Aorta (tissue), 5 donors: ENCODE results near the gene ZNF625. TPM values are rescaled to one million over a fixed set of nuclear protein-coding genes. Genes with fewer than 3 reads are reported as not detected.

Experiments used
- ATAC-seq: fragments of 200-7000 bp; cut with Tn5 transposase; one replicate; pipeline ENCODE4 v1.9.1; 2022; ENCODE audit warnings: moderate library complexity; ENCODE audit not compliant: low FRiP score
- DNase-seq, 2 donors: peaks; one replicate each; pipeline ENCODE4 v3.0.0-alpha.2; 2020
- H3K27ac ChIP-seq, 2 donors: one replicate each; pipeline ENCODE4 v1.5.1; 2013; ENCODE audit warnings: low read length in 2 of 2, mild to moderate bottlenecking in 2 of 2, moderate library complexity in 2 of 2, control low read depth in 1 of 2, inconsistent platforms in 1 of 2, low read depth in 1 of 2
- H3K27me3 ChIP-seq, 2 donors: one replicate each; pipeline ENCODE4 v1.6.1; 2013; ENCODE audit warnings: control low read depth in 1 of 2, low read length in 1 of 2, mild to moderate bottlenecking in 1 of 2, moderate library complexity in 1 of 2; ENCODE audit not compliant: insufficient read depth in 2 of 2, control insufficient read depth in 1 of 2
- H3K36me3 ChIP-seq, 2 donors: one replicate each; pipeline ENCODE4 v1.6.1; 2013; ENCODE audit warnings: control low read depth in 1 of 2, low read length in 1 of 2, mild to moderate bottlenecking in 1 of 2; ENCODE audit not compliant: insufficient read depth in 2 of 2, control insufficient read depth in 1 of 2
- H3K4me1 ChIP-seq, 2 donors: one replicate each; pipeline ENCODE4 v1.6.1; 2013; ENCODE audit warnings: low read length in 2 of 2, control low read depth in 1 of 2, mild to moderate bottlenecking in 1 of 2, moderate library complexity in 1 of 2; ENCODE audit not compliant: insufficient read depth in 2 of 2, control insufficient read depth in 1 of 2
- H3K4me3 ChIP-seq, 2 donors: one replicate each; pipeline ENCODE4 v1.5.1; 2013; ENCODE audit warnings: low read length in 2 of 2, control low read depth in 1 of 2, mild to moderate bottlenecking in 1 of 2
- H3K9me3 ChIP-seq: one replicate; pipeline ENCODE4 v1.6.1; 2013; ENCODE audit warnings: mild to moderate bottlenecking, low read length; ENCODE audit not compliant: control insufficient read depth
- WGBS, 2 donors: extraction: QIAGEN DNeasy Blood & Tissue Kit; methylation state at CpG; one replicate each; pipeline ENCODE4 v1.1.7; 2013; 5-methylcytosine and 5-hydroxymethylcytosine counted together
- intact Hi-C, 2 donors: fragments of 100-400 bp; cut with DNase I; formaldehyde crosslinking; loops; one replicate each; pipeline versions ENCODE4 v1.14.2 to v1.15.0; 2022
- polyA plus RNA-seq, 2 donors: library from polyadenylated mRNA; stranded (reverse); fragments of 200-250 nt; gene quantifications; one replicate each; pipeline ENCODE4 v1.2.3, GENCODE V29; 2013
- total RNA-seq, 2 donors: library from RNA; stranded (reverse); fragmentation: NEBNext Ultra II Directional; extraction: Animal tissue kit (Norgen Biotek cat#: 25700); gene quantifications; one replicate each; pipeline ENCODE4 v1.2.1, GENCODE V29; 2021
- donor health status: healthy with polysubstance abuse.
- donor health status: Bipolar disorder and iron deficiency.
- donor health status: DM: no; HTN: no; CAD: no.
- donor health status: DM: no; HTN: no; CAD: no.
- donor health status: DM: yes; HTN: yes; CAD: no.

Gene ZNF625
- total and polyA plus RNA-seq, 4 donors: 2.3 to 11.0 (median 3.8) TPM

DNA sequence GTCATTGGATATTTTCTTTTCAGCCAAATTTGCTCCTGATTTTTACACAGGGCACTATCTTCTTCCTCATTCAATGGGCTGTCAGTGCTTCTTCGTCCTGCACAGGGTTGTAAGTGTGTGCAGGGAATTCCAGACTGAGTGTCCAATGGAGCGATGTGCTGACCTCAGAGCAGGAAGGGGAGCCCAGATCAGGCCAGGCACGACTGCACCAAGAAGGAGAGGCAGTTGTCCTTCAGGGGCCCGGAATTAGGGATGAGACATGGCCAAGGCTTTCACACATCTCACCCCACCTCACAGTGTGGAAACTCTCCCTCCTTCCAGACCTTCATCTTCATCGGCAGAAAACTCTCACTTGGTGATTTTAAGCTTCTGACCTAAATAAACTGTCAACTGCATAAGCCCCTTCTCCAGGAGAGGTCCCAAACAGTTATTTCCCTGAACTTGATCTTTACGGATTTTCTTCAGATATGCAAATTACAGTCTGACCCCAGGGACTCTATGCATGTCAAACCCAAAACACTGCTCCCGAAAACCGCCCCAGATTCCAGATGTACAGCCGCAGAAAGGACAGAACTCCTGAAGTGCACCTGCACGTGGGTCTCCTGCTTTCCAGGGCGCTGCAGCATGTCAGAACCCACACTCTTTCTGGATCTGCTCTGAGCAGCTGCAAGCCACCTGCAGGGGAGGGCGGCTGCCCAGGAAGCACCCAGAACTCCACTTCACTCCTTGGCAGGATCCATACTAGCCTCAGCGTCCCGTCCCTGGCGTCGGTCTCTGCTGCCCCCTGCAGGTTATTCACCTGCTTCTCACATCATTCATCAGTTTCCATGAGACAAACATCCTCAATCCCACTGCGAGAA, 15.8 kb downstream of the ZNF625 start:
- no peaks in the 10 kb centered on the region for H3K27me3 ChIP-seq
- WGBS, 2 donors: 1% methylated on average over 17 of the region's 17 CpGs
- ATAC-seq (peak; percentile 95), DNase-seq (peak; percentile 93 to 95)
- no peaks in the 10 kb centered on the region for H3K9me3 ChIP-seq
- intact Hi-C loops: loop anchor here (1.0 to 10.0 kb wide), 9 partner anchors 48 to 343 kb away; partner anchors contain the start of genes ZNF491 (in 1 of the 2), ZNF700 (in 1 of the 2) and ZNF763 (in 1 of the 2)
- peak overlapping the region in 1 of 2 donors; percentile 91 for H3K4me3 ChIP-seq
- peaks cover 2 to 7% of the 10 kb centered on the region in 2 donors for H3K36me3 ChIP-seq
- no peaks in the 10 kb centered on the region for H3K4me1 ChIP-seq
- H3K27ac ChIP-seq: no peak overlapping the region

DNA sequence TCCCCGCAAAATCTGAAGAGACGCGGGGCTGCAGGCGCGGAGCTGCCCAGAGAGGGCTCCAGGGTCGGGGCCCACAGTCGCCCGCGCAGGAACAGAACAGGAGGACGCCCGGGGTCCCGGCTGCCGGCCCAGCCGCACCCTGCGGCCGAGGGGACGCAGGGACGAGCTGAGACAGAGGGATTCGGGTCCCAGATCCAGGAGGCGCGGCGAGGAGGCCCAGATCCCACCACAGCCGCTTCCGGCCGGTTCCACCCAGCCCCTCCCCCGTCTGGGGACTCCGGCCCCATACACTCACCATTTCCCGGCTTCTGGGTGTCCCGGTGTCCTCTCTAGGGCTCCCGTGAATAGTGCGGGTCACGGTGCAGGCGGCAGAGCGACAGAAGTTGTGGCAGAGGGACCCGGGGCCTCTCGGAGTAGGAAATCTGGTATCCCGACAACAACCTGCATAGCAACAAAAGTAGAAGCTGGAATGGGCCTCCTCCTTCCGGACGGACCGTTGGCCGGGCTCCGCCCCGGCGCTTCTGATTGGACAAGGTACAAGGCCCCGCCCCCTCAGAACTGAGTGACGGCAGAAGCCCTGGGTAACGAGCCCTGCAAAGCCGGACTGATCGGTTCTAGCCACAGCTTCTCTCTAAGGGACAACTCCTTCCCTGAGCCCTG, 16.5 kb downstream of the ZNF625 start, which contains the start of gene ZNF20:
TSS of gene ZNF20 (minus strand) at position 466 of the 660 bp plus-strand sequence. CDS start at position 298, 168 bp downstream.
- 0 to 1% methylated on average over 45 to 49 of the region's 49 CpGs for WGBS, 2 donors
- intact Hi-C loops: loop anchor here (1.0 to 10.0 kb wide), 8 partner anchors 48 to 343 kb away; partner anchors contain the start of genes ZNF491 (in 1 of the 2), ZNF700 (in 1 of the 2) and ZNF763 (in 1 of the 2)

DNA sequence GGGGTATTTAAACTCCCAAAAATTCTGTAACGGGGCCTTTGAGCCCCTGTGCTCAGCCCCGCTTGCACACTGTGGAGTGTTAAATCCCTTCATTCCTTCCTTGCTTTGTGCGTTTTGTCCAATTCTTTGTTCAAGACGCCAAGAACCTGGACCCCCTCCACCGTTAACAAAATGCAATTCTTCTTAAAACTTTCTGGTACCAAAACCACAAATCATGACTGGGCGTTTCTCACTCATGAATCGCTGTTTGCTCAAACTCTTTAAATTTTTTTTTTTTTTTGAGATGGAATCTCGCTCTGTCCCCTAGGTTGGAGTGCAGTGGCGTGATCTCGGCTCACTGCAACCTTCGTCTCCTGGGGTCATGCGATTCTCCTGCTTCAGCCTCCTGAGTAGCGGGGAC, 17.3 kb downstream of the ZNF625 start:
- 18 to 22% methylated on average over 13 of the region's 13 CpGs for WGBS, 2 donors
- intact Hi-C loops: no loop called here
- Histone ChIP-seq H3K27me3 (no peaks in the 10 kb centered on the region), H3K4me1 (no peaks in the 10 kb centered on the region), H3K9me3 (no peaks in the 10 kb centered on the region), H3K36me3 (peaks cover 0 to 5% of the 10 kb centered on the region in 2 donors), H3K27ac (no peak overlapping the region), H3K4me3 (peak overlapping the region; percentile 55 to 91)
- ATAC-seq: no peak
- no peak for DNase-seq

More for the DNA sequence above, 16.5 kb downstream of the ZNF625 start, which contains the start of gene ZNF20:
- H3K4me3 ChIP-seq: peak within 1 kb of the TSS; percentile 55 to 91
- DNase-seq (peak; percentile 98 to 99), ATAC-seq (peak; percentile 99)
- H3K36me3 ChIP-seq: peaks cover 0 to 5% of the 10 kb centered on the region in 2 donors
- H3K9me3 ChIP-seq: no peaks in the 10 kb centered on the region
- H3K27ac ChIP-seq: peak within 1 kb of the TSS; percentile 30 to 38
- H3K27me3 ChIP-seq: no peaks in the 10 kb centered on the region
- no peaks in the 10 kb centered on the region for H3K4me1 ChIP-seq

DNA sequence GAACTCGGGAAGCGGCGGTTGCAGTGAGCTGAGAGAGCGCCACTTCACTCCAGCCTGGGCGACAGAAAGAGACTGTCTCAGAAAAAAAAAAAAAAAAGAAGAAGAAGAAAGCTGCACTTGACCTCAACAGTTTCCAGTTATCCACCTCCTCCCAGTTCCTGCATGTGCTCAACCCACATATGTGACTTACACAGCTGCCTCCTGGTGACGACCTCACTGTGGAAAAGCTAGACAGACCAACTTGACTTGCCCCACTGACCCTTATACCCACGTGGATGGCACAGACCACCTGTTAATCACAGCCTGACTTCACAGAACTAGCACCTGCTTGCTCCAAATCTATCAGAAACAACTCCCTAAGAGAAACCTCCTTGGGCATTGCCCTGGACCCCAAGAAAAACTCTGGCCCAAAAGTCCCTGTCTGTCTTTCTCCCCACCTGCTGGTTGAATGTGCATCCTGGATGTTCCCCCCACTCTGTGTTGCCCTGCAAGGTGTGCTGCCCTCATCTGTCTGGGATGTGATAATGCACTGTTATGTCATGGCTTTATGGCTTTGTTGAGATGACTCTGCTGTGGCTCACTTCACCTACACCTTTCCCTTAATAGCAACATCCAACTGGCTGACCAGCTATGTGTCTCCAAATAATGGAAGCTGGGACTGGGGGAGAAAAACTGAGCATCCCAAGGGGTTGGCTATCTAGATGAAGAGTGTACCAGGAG, 19.2 kb downstream of the ZNF625 start:
- ATAC-seq (no peak), DNase-seq (no peak)
- Histone ChIP-seq H3K36me3 (peaks cover 7 to 15% of the 10 kb centered on the region in 2 donors), H3K9me3 (peaks cover 2% of the 10 kb centered on the region), H3K27ac (no peak overlapping the region), H3K4me1 (no peaks in the 10 kb centered on the region), H3K27me3 (no peaks in the 10 kb centered on the region), H3K4me3 (no peak overlapping the region)
- WGBS, 2 donors: 82 to 83% methylated on average over 7 of the region's 7 CpGs
- intact Hi-C loops: no loop called here

DNA sequence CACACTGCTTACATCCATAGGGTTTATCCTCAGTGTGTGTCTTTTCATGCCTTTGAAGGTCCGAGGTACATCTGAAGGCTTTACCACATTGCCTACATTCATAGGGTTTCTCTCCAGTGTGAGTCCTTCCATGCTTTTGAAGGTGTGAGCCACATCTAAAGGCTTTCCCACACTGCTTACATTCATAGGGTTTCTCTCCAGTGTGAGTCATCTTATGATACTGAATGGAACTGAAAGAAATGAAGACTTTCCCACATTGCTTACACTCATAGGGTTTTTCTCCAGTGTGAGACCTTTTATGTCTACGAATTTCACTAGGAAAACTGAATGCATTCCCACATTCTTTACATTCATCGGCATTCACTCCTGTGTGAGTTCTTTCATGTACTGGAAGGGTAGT, 23.5 kb downstream of the ZNF625 start:
- ATAC-seq: no peak
- no peak for DNase-seq
- Histone ChIP-seq H3K27me3 (no peaks in the 10 kb centered on the region), H3K4me1 (no peaks in the 10 kb centered on the region), H3K9me3 (peaks cover 8% of the 10 kb centered on the region), H3K4me3 (no peak overlapping the region), H3K27ac (no peak overlapping the region), H3K36me3 (peaks cover 10 to 14% of the 10 kb centered on the region in 2 donors)
- intact Hi-C loops: no loop called here
- WGBS, 2 donors: 96 to 98% methylated on average over 3 of the region's 3 CpGs

DNA sequence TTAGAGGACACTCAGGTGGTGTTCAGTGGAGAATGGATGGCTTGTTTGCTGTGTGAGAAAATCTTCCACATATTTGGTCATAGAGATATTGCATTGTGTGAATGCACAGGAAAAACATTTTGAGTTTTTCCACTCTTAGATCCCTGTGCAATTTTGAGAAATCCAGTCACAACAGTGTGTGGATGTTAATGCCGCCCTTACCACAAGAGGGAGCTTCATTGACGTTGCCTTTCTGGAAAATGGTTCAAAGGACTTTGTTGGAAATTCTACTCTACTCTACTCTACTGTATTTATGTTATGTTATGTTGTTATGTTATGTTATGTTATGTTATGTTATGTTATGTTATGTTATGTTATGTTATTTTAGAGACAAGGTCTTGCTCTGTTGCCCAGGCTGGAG, 29.8 kb downstream of the ZNF625 start:
- DNase-seq: no peak
- ATAC-seq: no peak
- H3K4me1 ChIP-seq: no peaks in the 10 kb centered on the region
- H3K4me3 ChIP-seq: no peak overlapping the region
- WGBS, 2 donors: 29 to 34% methylated on average over 2 of the region's 2 CpGs
- H3K9me3 ChIP-seq: peaks cover 2% of the 10 kb centered on the region
- H3K36me3 ChIP-seq: no peaks in the 10 kb centered on the region
- H3K27ac ChIP-seq: no peak overlapping the region
- H3K27me3 ChIP-seq: no peaks in the 10 kb centered on the region
- intact Hi-C loops: no loop called here

DNA sequence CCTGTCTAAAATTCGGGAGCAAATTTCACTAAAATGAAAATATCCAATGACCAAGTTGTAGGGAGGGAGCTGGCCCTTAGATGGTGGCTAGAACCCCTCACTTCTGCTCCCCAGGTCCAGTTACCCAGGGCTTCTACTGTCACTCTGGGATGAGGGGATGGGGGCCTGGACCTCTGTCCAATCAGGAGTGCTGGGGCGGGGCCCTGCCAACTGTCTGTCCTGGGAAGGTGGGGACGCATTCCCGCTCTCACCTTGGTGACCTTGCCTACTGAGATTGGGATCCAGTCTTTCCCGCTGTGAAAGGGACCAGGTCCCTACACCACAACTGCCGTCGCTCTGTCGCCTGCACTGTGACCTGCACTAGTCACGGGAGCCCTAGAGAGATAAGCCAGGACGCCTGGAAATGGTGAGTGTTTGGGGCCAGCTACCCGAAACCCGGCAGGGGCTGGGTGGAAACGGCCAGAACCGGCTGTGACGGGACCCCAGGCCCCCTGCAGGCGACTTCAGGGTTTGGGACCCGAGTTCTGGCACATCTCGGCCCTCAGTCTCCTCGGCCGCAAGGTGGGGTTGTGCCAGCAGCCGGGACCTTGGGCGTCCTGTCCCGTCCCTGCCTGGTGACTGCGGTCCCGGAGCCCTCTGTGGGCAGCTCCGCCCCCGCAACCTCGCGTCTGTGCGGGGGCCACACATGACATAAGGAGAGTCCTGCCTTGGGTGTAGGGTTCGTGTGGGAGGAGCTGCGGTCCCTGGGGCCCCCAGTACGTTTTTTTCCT, 39.1 kb downstream of the ZNF625 start:
- intact Hi-C loops: no loop called here
- ATAC-seq: no peak
- 73 to 82% methylated on average over 33 of the region's 33 CpGs for whole genome bisulfite sequencing, 2 donors

DNA sequence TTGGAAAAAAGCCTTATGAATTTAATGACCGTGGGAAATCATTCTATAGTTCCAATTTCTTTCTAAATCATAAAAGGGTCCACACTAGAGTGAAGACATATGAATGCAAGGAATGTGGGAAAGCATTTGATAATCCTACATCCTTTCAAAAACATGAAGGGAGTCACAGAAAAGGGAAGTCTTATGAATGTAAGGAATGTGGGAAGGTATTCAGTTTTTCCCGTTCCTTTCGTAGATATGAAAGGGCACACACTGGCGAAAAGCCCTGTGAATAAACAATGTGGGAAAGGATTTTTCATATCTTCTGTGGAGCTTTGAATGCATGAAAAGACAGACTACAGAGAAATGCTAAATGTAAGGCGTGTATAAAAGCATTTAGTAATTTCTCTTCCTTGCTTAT, 43.4 kb downstream of the ZNF625 start:
- Histone ChIP-seq H3K9me3 (peaks cover 7% of the 10 kb centered on the region), H3K4me3 (no peak overlapping the region), H3K36me3 (peaks cover 0 to 14% of the 10 kb centered on the region in 2 donors), H3K4me1 (no peaks in the 10 kb centered on the region), H3K27ac (no peak overlapping the region), H3K27me3 (no peaks in the 10 kb centered on the region)
- no peak for DNase-seq
- 41 to 46% methylated on average over 5 of the region's 5 CpGs for whole genome bisulfite sequencing, 2 donors
- ATAC-seq: no peak
- intact Hi-C loops: no loop called here

More for the DNA sequence above, 39.1 kb downstream of the ZNF625 start:
- DNase-seq: no peak
- H3K27ac ChIP-seq: no peak overlapping the region
- H3K9me3 ChIP-seq: peaks cover 4% of the 10 kb centered on the region
- no peaks in the 10 kb centered on the region for H3K36me3 ChIP-seq
- H3K27me3 ChIP-seq: no peaks in the 10 kb centered on the region
- no peak overlapping the region for H3K4me3 ChIP-seq
- no peaks in the 10 kb centered on the region for H3K4me1 ChIP-seq
